Activated CD4-positive, alpha-beta T cell treated with anti-CD3 and anti-CD28 coated beads, Interleukin-2, amount 50 U/mL, for 48 hours (primary cell): Measurements from ENCODE around the gene NAXE.
"Not testable (repeated sequence)": the region's sequence is repeated elsewhere in the genome, so short reads cannot be mapped to it uniquely, and the experiment has no call there.

ENCODE experiments used
- DNase-seq, 2 experiments: peaks; one replicate each; pipeline ENCODE4 v3.0.0-alpha.2; 2020

NAXE gene

DNA sequence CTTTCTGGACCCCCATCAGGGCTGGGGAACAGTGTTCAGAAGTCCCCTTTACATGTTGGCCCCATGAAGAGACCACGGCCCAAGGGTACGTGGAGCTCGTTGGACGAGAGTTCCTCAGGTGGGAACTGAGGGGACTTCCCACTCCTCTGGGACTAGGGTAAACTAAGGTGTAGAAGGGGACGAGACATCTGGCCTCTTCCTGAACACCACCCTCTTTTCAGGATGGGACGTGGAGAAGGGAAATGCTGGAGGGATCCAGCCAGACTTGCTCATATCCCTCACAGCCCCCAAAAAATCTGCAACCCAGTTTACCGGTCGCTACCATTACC, 2.0 kb downstream of the NAXE start:
- DNase-seq = no peak

- DNase-seq = no peak
These were observed 2.6 kb downstream of the NAXE start for GRCh38 chr1:156594190-156594589.

DNA sequence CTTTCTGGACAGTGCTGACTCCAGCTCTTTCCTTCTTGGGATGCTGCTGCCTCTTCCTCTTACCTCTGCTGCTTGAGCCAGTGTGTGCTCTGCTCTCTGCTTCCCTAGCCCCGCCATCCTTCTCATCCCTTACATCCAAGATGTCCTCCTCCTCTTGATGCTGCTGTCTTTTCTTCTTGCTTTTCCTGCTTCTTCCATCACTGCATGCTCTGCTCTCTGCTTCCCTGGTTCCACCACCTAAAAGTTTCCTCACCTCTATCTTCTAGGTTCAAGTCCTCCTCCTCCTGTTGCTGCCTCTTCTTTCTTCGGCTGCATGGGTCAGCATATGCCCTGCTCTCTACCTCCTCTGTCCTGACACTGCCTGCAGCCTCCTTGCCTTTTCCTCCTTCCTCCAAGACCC, 3.4 kb downstream of the NAXE start:
- DNase-seq = no peak

DNA sequence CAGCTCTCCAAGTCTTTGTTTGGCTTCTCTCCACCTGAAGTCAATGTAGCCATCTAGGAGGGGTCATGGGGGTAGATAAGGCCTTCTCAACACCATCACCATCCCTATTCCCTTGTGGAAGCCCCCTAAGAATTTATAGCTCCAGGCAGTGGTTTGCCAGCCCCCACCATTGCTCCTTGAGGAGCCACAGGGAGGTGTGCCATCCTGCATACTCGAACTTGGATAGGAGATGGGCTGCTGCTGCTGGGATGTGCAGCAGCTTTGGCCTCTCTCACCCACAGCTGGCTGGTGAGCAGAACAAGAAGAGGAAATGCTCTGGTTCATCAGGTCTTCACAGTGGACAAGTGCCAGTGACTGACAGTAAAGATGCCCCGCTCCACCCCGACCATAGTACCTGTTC, 4.8 kb downstream of the NAXE start:
- DNase-seq = no peak

- DNase-seq = no peak
These were observed 6.5 kb downstream of the NAXE start for GRCh38 chr1:156598125-156598524.

DNA sequence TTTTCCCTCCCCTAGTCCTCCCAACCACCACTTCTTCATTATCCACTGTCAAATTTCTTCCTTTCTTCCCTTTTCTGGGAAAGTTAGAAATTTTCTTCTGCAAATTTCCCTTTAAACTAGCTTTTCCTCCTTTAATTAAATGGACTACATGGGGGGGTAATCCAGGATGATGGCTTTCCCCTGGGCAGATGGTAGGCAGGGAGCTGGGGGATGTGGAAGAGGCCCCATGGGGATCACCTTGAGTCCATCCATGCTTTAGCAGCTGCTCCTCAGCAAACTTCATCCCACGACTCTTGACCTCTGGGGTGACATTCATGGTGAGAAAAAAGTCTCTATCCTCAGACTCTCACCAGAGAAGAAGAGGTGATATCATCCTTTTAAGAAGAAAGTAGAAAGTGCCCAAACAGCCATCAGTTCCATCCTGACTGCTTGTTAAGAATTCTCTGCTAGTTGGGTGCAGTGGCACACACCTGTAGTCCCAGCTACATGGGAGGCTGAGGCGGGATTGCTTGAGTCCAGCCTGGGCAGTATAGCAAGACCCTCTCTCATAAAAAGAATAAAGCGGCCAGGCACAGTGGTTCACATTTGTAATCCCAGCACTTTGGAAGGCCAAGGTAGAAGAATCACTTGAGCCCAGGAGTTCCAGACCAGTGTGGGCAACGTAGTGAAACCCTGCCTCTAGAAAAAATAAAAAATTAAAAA, 7.3 kb downstream of the NAXE start:
- no peak for DNase-seq

- no peak for DNase-seq
These were observed 8.2 kb downstream of the NAXE start for GRCh38 chr1:156599811-156600210.

DNA sequence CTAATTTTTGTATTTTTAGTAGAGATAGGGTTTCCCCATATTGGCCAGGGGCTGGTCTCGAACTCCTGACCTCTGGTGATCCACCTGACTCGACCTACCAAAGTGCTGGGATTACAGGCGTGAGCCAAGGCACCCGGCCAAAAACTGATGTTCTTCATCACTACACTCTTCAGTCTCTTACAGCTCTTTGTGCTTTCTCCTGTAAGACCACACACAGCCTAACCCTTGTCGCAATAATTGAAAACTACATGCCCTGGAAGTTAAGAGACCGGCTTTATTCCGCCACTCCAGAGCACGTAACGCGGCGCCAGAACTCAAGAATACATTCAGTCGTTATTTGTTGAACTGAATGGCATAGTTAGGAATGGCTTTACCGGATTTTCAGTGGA, 9.2 kb downstream of the NAXE start:
- DNase-seq = peak; percentile 29 to 32

- peak; percentile 82 to 87 for DNase-seq
These were observed 9.7 kb downstream of the NAXE start, which contains the start of gene GPATCH4 for GRCh38 chr1:156601122-156601830. Gene GPATCH4, minus strand, starts transcription at chr1:156601479.

- DNase-seq = peak; percentile 16 to 17
These were observed 10.3 kb downstream of the NAXE start for GRCh38 chr1:156601892-156602291.

GRCh38 chr1:156602557-156602993, 11.0 kb downstream of the NAXE start:
- DNase-seq = peak in 1 of 2 experiments; percentile 22

DNA sequence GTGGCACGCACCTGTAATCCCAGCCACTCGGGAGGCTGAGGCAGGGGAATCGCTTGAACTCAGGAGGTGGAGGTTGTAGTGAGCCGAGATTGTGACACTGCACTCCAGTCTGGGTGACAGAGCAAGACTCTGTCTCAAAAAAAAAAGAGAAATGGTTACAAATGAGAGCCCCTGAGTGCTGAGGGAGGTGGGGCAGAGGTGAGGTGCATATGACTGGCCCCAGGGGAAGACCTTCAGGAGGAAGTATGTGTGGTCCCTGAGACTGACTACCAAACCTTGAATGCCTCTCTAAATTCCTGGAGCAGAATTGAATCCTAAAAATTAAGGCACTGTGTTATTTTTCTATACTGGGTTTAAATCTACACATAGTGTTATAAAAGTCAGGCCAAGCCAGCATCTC, 15.8 kb downstream of the NAXE start:
- DNase-seq = not testable (repeated sequence)

DNA sequence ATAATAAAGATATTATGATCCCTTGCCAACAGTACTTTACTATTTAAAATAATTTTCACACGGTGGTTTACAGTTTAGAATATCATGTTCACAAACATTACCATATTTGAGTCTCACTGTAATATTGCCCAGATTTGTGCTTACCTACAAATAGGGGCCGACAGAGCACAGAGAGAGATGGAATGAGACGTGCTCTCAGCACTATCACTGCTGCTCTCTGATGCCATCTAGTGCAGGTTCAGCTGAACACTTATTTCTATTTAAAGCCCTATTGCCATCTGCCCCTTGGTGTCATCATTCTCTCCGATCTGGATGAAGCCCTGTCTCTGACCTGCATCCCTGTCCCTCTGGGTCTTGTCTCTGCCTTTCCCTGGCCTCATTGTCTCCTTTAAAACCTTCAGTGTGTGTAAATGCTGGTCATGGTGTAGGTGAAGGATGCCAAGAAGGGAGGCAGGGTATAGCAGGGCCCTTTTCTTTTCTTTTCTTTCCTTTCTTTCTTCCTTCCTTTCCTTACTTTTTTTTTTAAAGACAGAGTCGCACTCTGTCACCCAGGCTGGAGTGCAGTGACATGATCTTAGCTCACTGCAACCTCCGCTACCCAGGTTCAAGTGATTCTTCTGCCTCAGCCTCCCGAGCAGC, 16.6 kb downstream of the NAXE start:
- peak; percentile 48 to 66 for DNase-seq

DNA sequence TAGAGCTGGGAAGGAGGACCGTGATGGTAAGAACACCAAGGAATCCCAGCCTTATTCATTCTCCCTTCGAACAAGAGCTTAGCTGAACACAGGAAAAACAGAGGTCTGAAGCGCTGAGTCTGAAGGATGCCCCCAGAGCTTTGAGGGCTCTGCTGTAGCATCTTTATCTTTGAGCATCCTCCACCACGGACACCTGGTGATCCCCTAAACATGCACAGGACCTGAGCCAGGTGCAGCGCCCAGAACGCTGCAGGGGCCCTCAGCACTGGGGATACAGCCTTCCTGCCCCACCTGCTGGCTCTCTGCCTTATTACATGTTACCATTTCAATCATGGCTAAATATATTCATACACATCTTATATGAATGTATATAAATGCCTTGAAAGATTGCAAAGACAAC, 17.4 kb downstream of the NAXE start:
- peak; percentile 59 to 70 for DNase-seq

DNA sequence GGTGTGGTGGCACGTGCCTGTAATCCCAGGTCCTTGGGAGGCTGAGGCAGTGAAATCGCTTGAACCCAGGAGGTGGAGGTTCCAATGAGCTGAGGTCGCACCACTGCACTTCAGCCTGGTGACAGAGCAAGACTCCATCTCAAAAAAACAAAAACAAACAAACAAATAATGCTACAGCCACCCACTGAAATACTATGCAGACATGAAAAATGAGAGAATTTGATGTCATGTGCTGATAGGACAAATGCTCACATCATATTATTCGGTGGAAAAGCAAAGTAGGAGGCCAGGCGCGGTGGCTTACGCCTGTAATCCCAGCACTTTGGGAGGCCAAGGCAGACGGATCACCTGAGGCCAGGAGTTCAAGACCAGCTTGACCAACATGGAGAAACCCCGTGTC, 18.5 kb downstream of the NAXE start:
- not testable (repeated sequence) for DNase-seq

GRCh38 chr1:156612666-156613065, 21.1 kb downstream of the NAXE start:
- no peak for DNase-seq

- DNase-seq = no peak
These were observed 24.4 kb downstream of the NAXE start for GRCh38 chr1:156615946-156616345.

DNA sequence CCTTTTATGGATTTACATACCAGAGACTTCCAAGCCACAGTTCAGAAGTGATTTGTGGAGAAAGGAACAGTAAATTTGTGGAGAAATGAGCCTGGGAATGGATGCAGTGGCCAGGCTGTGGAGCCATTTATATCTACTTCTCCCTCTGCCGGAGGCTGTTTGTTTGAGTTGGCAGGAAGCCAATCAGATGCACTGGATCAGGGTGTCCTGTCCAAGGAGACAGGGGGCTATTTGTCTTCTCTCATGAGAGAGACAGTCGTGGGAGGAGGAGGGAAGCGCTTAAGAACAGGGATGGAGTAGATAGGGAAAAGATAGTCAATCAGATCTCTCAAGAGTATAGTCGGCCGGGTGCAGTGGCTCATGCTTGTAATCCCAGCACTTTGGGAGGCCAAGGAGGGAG, 24.9 kb downstream of the NAXE start:
- no peak for DNase-seq

GRCh38 chr1:156618853-156619581, 27.4 kb downstream of the NAXE start, which contains the start of gene HAPLN2:
Gene HAPLN2, plus strand, starts transcription at chr1:156619415. Its CDS starts 4,076 bp downstream, at chr1:156623491.
- peak in 1 of 2 experiments; percentile 29 for DNase-seq

GRCh38 chr1:156619582-156619955, 28.0 kb downstream of the NAXE start:
- DNase-seq = no peak

- no peak for DNase-seq
These were observed 31.2 kb downstream of the NAXE start for GRCh38 chr1:156622581-156623297.
